Caco-2 (cell line): ENCODE results near the gene C2CD3. TPM values are rescaled to one million over a fixed set of nuclear protein-coding genes. Genes with fewer than 3 reads are reported as not detected.

Experiments
- BruUV-seq: library from RNA; stranded (reverse); fragments of 400-500 nt; replicated peaks from 2 replicates; lab custom pipeline; 2021; lab: Mats Ljungman, UMichigan
- CTCF ChIA-PET: fragments of 300-600 bp; sonication (Branson Sonifier 250); formaldehyde crosslinking; loops from one replicate; lab custom pipeline; 2022; ENCODE audit warnings: antibody characterized with exemption; lab: Charles Lee
- POLR2A ChIA-PET: fragments of 300-600 bp; sonication (Branson Sonifier 250); formaldehyde crosslinking; loops from one replicate; lab custom pipeline; 2022; ENCODE audit warnings: antibody characterized with exemption; lab: Charles Lee
- DNase-seq, 2 experiments: peaks; one replicate each; pipeline versions ENCODE4 v3.0.0 to v3.0.0-alpha.2; 2020 to 2022
- H3K27me3 ChIP-seq: replicated peaks from 2 replicates; pipeline ENCODE4 v1.6.0; 2011; ENCODE audit warnings: low read length; ENCODE audit not compliant: control insufficient read depth, insufficient read depth
- H3K36me3 ChIP-seq: 2 replicates; pipeline ENCODE4 v1.5.1; 2011; ENCODE audit warnings: low read length; ENCODE audit not compliant: control insufficient read depth, insufficient read depth
- H3K4me1 ChIP-seq: fragments of 250-450 bp; sonication (Bioruptor Pico); 2 replicates; pipeline ENCODE4 v1.5.1; 2020; ENCODE audit warnings: mild to moderate bottlenecking
- H3K4me3 ChIP-seq: 2 replicates; pipeline ENCODE4 v1.5.1; 2011; ENCODE audit warnings: low read depth, mild to moderate bottlenecking, control low read depth, low read length
- H3K9me3 ChIP-seq: fragments of 250-450 bp; sonication (Bioruptor Pico); 2 replicates; pipeline ENCODE4 v1.5.1; 2020; ENCODE audit warnings: mild to moderate bottlenecking, moderate library complexity
- H3K27ac Mint-ChIP-seq: one replicate; pipeline ENCODE4 v1.8.0; 2022; ENCODE audit warnings: mixed read lengths; ENCODE audit not compliant: unreplicated experiment
- H3K27me3 Mint-ChIP-seq: one replicate; pipeline ENCODE4 v1.8.0; 2022; ENCODE audit warnings: mixed read lengths; ENCODE audit not compliant: insufficient read depth, unreplicated experiment
- H3K36me3 Mint-ChIP-seq: one replicate; pipeline ENCODE4 v1.8.0; 2022; ENCODE audit warnings: mild to moderate bottlenecking, mixed read lengths; ENCODE audit not compliant: insufficient read depth, unreplicated experiment
- H3K4me1 Mint-ChIP-seq: one replicate; pipeline ENCODE4 v1.8.0; 2022; ENCODE audit warnings: low read depth, mixed read lengths; ENCODE audit not compliant: unreplicated experiment
- H3K4me3 Mint-ChIP-seq: one replicate; pipeline ENCODE4 v1.8.0; 2022; ENCODE audit warnings: mild to moderate bottlenecking, moderate library complexity, mixed read lengths; ENCODE audit not compliant: unreplicated experiment
- H3K9me3 Mint-ChIP-seq: one replicate; pipeline ENCODE4 v1.8.0; 2022; ENCODE audit warnings: mixed read lengths; ENCODE audit not compliant: unreplicated experiment
- intact Hi-C: fragments of 100-400 bp; cut with micrococcal nuclease; formaldehyde crosslinking; loops from one replicate; pipeline ENCODE4 v1.10.0; 2022; ENCODE audit not compliant: unreplicated experiment
- total RNA-seq: library from RNA; stranded (reverse); gene quantifications from 2 replicates; pipeline ENCODE4 v1.2.3, GENCODE V29; 2022
- TF ChIP-seq, protein P1 (sequence below), 2 experiments: fragments of 200-600 bp in 1 of 2; IDR thresholded peaks; 1 replicate in 1 of 2; 2 replicates in 1 of 2; pipeline versions ENCODE4 v1.5.1 to v1.8.0; 2011 to 2022; ENCODE audit warnings: antibody characterized with exemption in 1 of 2, control low read depth in 1 of 2, inconsistent platforms in 1 of 2, low read depth in 1 of 2, low read length in 1 of 2, mild to moderate bottlenecking in 1 of 2, moderate library complexity in 1 of 2; ENCODE audit not compliant: insufficient read depth in 1 of 2, severe bottlenecking in 1 of 2, unreplicated experiment in 1 of 2

C2CD3 gene
- total RNA-seq, 1 experiment from 2014 or later: 47.5 TPM

DNA sequence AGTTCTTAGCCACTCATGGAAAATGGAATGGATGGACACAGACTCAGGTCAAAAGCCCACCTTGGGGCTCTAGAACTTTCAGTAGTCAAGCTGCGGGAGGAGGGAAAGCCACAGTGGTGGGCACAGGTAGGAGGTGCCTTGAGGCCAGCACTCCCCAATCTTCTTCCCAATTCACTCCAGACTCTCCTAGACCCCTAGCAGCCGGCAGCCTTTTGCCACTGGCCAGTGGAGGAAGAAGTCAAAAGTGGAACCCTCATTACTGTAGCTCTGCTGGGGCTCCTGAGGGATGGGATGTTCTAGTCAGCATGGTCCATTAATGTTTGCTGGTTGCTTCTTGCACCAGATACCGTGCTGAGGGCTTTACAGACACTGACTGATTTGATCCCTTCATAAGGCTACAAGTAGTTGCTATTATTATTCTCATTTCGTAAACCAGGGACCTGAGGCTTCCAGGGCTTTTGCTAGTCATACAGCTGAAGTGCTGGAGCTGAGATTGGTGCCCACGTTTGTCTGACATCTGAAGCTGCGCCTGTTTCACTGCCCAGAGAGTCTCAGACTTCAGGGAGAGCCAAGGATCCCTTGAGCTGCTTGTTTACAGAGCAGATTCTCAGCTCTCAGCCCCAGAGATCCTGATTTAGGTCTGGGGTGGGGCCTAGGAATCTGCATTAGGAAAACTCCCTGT is 163.0 kb downstream of the C2CD3 start:
- DNase-seq: peak in 1 of 2 experiments; percentile 25
- Mint-ChIP-seq H3K4me3 (no peak overlapping the region), H3K9me3 (no peaks in the 10 kb centered on the region), H3K4me1 (no peaks in the 10 kb centered on the region), H3K36me3 (no peaks in the 10 kb centered on the region), H3K27me3 (no peaks in the 10 kb centered on the region), H3K27ac (no peak overlapping the region)
- Histone ChIP-seq H3K9me3 (no peaks in the 10 kb centered on the region), H3K36me3 (no peaks in the 10 kb centered on the region), H3K4me3 (no peak overlapping the region), H3K4me1 (peaks cover 6% of the 10 kb centered on the region; the same call in 1 of the 2 replicates), H3K27me3 (no peaks in the 10 kb centered on the region)
- TF ChIP-seq, protein P1, sequence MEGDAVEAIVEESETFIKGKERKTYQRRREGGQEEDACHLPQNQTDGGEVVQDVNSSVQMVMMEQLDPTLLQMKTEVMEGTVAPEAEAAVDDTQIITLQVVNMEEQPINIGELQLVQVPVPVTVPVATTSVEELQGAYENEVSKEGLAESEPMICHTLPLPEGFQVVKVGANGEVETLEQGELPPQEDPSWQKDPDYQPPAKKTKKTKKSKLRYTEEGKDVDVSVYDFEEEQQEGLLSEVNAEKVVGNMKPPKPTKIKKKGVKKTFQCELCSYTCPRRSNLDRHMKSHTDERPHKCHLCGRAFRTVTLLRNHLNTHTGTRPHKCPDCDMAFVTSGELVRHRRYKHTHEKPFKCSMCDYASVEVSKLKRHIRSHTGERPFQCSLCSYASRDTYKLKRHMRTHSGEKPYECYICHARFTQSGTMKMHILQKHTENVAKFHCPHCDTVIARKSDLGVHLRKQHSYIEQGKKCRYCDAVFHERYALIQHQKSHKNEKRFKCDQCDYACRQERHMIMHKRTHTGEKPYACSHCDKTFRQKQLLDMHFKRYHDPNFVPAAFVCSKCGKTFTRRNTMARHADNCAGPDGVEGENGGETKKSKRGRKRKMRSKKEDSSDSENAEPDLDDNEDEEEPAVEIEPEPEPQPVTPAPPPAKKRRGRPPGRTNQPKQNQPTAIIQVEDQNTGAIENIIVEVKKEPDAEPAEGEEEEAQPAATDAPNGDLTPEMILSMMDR (IDR thresholded peaks at IDR 0.05; ENCODE audit: insufficient read depth in 1 of 2, low read depth in 1 of 2, low read length in 1 of 2, severe bottlenecking in 1 of 2, unreplicated experiment in 1 of 2): no peak
- intact Hi-C loops: no loop called here
- ChIA-PET CTCF (no interaction called here), POLR2A (no interaction called here)
- BruUV-seq: no TSS peak

GRCh38 chr11:74006743-74007304 is 164.0 kb downstream of the C2CD3 start:
- BruUV-seq: no TSS peak
- H3K4me1 Mint-ChIP-seq: no peaks in the 10 kb centered on the region
- Histone ChIP-seq H3K4me3 (no peak overlapping the region), H3K9me3 (no peaks in the 10 kb centered on the region), H3K4me1 (peaks cover 6% of the 10 kb centered on the region; the same call in 1 of the 2 replicates), H3K27me3 (no peaks in the 10 kb centered on the region), H3K36me3 (no peaks in the 10 kb centered on the region)
- TF ChIP-seq, protein P1 (IDR thresholded peaks at IDR 0.05; ENCODE audit: insufficient read depth in 1 of 2, low read depth in 1 of 2, low read length in 1 of 2, severe bottlenecking in 1 of 2, unreplicated experiment in 1 of 2): no peak
- intact Hi-C loops: no loop called here
- ChIA-PET CTCF (no interaction called here), POLR2A (no interaction called here)
- no peaks in the 10 kb centered on the region for H3K9me3 Mint-ChIP-seq
- H3K27me3 Mint-ChIP-seq: no peaks in the 10 kb centered on the region
- no peak overlapping the region for H3K4me3 Mint-ChIP-seq
- DNase-seq: no peak
- no peak overlapping the region for H3K27ac Mint-ChIP-seq
- H3K36me3 Mint-ChIP-seq: no peaks in the 10 kb centered on the region

DNA sequence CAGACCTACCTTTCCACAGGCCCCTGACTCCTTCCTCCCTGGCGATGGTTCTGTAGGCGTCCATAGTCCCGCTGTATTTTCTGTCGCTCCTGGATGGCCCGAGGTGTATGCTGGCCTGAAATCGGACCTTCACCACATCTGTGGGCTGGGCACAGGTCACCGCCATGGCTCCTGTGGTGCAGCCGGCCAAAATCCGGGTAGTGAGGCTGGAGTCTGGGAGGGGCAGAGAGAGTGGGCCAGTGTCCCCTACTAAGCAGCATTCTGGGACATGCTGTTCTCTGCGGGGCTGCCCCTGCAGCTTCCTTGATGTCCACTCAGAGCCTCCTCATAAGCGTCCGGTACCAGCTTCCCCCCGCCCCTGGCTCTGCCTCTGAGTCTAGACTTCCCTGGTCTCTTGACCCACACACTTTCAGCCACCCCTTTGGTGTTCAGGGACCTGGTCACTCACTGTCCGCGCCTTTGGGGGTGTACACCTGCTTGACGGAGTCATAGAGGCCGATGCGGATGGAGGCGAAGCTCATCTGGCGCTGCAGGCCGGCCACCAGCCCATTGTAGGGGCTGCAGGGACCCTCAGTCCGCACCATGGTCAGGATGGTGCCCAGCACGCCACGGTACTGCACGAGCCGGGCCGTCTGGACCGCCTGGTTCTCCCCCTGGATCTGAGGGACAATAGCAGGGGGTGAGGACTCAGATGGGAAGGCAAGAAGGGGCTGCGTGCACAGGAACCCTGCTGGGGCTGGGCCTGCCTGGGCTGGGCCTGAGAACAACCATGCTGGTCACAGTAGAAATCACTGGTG is 164.9 kb downstream of the C2CD3 start:
- ChIA-PET POLR2A (no interaction called here), CTCF (no interaction called here)
- TF ChIP-seq, protein P1 (IDR thresholded peaks at IDR 0.05; ENCODE audit: insufficient read depth in 1 of 2, low read depth in 1 of 2, low read length in 1 of 2, severe bottlenecking in 1 of 2, unreplicated experiment in 1 of 2): no peak
- H3K36me3 ChIP-seq: no peaks in the 10 kb centered on the region
- Mint-ChIP-seq H3K4me3 (no peak overlapping the region), H3K9me3 (no peaks in the 10 kb centered on the region), H3K36me3 (no peaks in the 10 kb centered on the region), H3K27ac (no peak overlapping the region), H3K4me1 (no peaks in the 10 kb centered on the region), H3K27me3 (no peaks in the 10 kb centered on the region)
- no peaks in the 10 kb centered on the region for H3K27me3 ChIP-seq
- no TSS peak for BruUV-seq
- no peak overlapping the region for H3K4me3 ChIP-seq
- H3K4me1 ChIP-seq: peaks cover 6% of the 10 kb centered on the region; the same call in 1 of the 2 replicates
- no peaks in the 10 kb centered on the region for H3K9me3 ChIP-seq
- DNase-seq: peak in 1 of 2 experiments; percentile 33
- intact Hi-C loops: no loop called here
